Endometrial microvascular endothelial cells (primary cell): ENCODE measurements around the gene MOV10L1. TPM values are rescaled to one million over a fixed set of nuclear protein-coding genes. Genes with fewer than 3 reads are reported as not detected.
"Not testable (repeated sequence)": the region's sequence is repeated elsewhere in the genome, so short reads cannot be mapped to it uniquely, and the experiment has no call there.

ENCODE experiments used
- in situ Hi-C: cut with HindIII; loops from 2 replicates; pipeline ENCODE4 v1.10.0; 2017; ENCODE audit warnings: low sequenced_read_pairs, low pct_unique_long_range_greater_than_20kb; ENCODE audit errors: inconsistent ontology term
- total RNA-seq: library from RNA; depleted of rRNA; stranded (reverse); fragments of >200 nt; gene quantifications from one replicate; pipeline ENCODE4 v1.2.3, GENCODE V29; 2015; ENCODE audit errors: inconsistent ontology term

Gene MOV10L1
- total RNA-seq, 1 donor from 2014 or later, result 6.1 TPM

- in situ Hi-C loops, result not testable (repeated sequence)
Observed at GRCh38 chr22:50147258-50148165, 57.7 kb downstream of the MOV10L1 start.

DNA sequence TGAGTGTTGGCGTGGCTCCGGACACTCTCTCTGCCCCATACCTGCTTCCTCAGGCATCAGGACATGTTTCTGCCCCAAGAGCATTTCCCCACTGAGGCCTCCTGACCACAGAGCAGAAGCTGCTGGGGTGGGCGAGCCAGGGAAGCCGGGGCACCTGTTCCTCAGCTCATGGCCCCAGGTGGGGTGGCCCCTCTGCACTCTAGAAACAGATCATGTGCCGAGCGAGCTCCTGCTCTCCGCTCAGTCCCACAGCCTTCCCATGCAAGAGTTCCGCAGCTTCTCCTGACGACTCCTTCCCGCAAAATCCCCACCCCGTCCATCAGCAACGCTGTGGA is 58.3 kb downstream of the MOV10L1 start:
- in situ Hi-C loops, result no loop called here

DNA sequence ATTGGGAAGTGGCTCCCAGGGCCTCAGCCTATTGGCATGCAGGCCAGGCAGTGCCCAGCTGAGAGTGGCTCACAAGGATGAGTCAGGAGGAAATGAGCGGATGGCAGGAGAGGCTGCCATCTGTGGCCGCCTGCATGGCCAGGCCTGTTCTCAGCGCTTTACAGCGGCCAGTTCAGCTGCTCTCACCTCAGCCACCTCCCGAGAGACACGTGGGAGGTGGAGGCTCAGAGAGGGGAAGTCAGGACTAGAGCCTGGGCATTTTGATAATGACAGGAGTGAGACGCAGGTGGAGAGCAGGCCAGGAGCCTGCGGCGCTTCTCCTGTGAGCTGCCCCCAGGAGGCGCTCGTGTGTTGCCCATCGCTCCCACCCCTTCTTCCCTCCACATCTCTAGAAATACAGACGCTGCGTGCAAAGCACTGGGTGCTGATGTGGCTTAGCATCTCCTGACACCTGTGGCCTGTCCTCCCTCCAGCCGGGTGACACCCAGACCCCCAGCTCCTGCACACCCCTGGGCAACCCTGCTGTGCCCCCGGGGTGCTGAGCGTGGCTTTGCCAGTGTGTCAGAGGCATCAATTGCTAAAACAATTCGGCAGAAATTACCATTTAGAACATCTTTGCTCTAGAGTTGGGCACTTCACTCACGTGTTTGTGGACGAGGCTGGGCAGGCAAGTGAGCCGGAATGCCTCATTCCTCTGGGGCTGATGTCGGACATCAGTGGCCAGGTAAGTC is 59.4 kb downstream of the MOV10L1 start:
- in situ Hi-C loops, result no loop called here

DNA sequence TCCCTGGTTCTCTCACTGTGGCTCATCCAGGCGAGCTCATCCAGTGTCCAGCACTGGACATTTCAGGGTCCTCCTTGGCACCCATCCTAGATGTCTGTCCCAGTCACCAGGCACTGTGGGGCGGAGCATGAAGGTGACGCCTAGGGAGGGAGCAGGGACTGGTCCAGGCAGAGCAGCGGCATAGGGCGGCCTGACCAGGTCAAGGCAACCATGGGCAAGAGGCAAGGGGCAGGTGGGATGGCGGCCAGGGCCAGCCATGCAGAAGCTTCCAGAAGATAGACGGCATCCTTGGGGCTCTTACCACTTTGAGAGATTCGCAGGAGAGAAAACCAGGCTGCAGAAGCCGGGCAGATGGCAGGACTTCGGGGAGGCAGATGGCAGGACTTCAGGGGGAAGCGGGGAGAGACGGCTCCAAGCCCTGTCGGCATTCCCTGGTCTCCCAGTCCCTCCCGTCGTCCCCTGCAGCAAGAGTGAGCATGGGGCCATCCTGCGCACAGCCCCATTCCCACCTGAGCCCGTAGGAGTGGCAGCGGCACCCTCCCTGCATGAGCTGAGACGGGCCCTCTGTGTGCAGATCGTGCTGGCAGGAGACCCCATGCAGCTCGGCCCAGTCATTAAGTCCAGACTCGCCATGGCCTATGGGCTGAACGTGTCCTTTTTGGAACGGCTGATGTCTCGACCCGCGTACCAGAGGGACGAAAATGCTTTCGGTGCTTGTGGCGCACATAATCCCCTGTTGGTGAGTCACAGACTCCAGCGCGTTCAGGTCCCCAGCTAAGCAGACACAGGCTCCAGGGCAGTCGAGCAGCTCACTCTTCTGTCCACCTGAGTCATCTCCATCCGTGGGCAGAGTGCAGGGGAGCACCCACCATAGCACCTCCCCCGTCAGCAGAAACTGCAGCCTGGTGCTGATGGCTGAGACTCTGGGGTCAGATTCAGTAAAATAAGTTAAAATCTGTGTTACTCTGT is 60.6 kb downstream of the MOV10L1 start:
- in situ Hi-C loops, result no loop called here

DNA sequence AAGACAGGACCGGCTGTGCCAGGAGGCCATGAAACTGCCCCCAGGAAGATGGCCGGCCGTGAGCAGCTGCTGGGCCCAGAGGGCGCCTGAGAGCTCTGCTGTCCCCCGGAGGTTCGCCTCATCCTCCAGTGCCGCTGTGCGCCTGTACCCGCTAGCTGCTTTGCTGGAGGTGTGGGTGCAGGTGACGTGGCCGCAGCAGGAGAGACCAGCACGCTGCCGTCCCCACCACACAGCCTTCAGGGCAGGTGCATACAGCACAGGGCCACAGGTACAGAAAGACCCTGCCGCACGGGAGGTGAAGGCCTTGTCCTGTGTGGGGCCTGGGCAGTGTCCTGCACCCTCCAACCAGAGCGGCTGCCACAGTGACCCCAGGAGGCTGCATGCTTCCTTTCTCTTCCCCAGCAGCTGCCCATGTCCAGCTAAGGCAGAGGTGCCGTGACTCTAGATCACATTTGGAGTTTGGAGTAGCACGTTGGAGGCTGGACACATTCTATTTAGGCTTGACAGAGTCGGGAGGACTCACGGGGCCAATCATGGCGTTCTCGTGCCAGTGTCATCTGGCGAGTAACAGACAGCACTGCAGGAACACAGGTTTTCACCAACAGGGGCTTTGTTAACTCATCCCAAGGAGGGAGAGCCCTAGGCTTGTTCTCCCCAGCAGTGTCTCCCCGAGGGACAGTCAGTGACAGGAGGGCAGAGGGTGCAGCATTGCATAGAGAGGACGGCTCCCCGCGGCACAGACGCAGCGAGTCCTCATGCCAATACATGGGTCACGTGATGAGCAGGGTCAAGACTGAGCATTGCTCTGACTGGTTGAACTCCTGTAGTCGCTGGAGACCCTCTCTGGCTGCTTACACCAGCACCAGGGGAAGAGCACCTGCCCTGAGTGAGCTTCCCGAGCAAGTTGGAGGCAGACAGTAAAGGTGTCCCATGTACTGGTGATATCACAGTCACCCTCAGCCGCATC is 62.0 kb downstream of the MOV10L1 start:
- in situ Hi-C loops, result no loop called here

DNA sequence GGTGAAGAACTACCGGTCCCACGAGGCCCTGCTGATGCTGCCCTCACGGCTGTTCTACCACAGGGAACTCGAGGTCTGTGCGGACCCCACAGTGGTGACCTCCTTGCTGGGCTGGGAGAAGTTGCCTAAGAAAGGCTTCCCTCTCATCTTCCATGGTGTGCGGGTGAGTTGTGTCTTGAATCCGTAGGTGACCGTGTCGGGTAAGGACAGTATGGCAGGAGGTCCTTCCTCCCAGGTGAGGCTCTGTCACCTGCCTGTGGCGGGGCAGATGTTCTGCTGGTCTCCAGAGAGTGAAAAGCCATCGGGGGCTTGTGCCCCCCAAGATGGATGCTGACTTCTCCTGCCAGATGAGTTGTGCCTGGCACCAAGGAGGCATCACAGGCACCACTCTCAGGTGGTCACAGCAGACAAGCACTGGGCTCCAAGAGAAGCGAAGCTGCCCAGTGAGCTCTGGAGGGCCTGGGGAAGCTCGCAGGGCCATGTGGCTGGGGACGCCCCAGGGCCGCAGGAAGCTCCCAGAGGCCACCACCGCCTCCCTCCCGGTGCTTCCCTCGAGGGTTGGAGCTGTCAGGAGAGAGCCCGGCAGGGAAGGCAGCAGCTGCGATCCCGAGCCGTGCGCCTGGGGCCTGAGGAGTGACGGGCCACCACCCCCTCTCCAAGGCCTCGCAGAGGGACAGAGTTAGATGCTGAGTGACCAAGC is 63.4 kb downstream of the MOV10L1 start:
- in situ Hi-C loops, result no loop called here

- in situ Hi-C loops, result no loop called here
Observed at GRCh38 chr22:50153756-50154140, 63.9 kb downstream of the MOV10L1 start.

GRCh38 chr22:50157709-50158375 is 68.0 kb downstream of the MOV10L1 start:
- in situ Hi-C loops, result no loop called here

DNA sequence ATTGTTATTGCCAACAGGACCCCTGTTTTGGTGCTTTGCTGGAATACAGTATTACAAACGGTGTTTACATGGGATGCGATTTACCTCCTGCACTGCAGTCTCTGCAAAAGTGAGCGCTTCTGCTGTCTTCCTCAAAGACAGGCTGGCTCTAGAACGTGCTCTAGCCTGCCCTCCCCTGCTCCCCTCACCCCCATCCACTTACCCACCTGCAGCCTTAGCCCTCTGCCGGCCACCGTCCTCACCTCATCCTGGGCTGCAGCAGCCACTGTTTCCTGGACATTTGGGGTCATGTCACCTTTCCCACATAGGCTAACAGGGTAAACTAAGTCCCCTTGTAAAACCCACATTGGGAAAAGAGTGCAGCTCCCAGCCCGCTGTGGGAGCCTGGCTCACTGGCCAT is 71.1 kb downstream of the MOV10L1 start:
- in situ Hi-C loops, result no loop called here

DNA sequence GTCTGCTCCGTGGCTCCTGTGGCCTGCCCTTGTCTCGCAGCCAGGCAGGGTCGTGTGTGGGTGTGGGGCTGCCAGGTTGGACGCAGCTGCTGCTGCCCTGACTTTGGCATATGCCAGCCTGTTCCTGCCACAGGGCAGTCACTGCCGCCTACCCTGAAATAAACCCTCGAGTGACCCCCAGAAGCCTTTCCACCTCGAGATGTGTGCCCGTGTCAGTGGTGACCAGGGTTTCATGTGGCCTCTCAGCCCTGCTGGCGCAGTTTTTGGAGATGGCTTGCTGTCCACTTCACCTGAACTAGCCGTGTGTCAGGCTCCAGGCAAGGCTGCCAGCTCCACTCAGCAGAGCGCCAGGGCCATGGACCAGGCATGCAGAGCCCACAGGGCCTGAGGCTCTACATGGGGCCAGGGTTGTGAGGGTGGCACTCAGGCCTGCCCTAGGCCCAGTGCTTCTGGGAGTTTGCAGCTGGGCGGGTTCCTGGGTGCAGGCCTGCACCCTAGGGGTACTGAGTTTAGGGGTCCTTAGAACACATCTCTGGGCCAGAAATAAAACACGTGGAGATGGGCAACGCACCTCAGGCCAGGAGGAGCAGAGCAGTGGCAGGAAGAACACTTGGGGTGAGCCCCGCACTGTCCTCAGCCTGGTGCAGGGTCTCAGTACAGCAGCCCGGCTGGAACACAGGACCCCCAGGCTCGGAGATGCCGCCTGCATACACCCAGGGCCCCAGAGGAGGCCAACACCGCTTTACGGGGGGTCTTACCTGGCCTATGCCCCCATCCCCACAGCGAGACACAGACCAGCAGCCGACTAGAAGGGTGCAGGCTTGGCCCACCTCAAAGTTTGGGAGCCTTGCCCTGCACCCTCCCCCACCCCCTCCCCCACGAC is 71.9 kb downstream of the MOV10L1 start:
- in situ Hi-C loops, result no loop called here

DNA sequence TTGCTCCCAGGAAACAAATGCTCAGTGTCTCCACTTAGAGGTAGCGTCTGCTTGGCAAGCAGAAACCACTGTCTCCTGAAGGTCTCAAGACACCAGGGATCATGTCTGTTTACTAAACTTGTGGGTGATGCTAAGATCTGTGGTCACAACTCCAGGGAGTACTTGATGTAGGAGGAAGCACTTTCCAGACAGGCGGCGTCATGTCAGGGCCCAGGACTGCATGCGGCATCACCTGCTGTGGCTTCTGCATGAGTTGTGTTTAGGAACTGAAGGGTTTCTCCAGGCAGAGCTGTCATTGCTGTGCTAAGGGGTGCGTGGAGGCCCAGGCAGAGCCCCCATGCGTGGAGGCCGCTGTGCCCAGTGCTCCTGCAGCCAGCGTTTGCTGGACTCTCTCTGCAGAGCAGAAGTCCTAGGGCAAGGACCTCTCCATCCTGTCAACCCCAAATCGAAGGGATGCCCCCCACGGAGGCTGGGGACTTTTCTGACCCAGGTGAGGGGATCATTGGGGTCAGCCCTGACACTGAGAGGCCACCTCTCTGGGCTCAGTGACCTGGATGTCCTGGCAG is 72.7 kb downstream of the MOV10L1 start:
- in situ Hi-C loops, result no loop called here

DNA sequence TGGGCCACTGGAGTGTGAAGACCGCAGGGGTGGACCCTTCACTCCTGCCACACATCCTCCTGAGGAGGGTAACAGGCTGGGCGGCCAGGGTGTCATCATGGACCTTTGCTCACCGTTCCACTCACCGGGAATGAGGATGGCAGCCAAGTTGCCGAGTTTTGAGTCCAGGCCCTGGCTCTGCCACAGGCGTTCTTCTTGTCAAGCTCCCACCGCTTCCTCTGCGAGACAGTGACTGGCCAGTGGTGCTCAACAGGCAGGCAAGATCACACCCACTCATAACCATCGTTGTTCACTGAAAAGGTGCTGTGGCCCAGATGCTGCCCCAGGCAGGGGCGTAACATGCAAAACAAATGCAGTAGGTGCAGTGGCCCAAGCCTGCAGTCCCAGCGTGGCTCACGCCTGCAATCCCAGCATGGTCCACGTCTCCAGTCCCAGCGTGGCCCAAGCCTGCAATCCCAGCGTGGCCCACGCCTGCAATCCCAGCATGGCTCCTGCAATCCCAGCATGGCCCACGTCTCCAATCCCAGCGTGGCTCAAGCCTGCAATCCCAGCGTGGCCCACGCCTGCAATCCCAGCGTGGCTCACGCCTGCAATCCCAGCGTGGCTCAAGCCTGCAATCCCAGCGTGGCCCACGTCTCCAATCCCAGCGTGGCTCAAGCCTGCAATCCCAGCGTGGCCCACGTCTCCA is 75.8 kb downstream of the MOV10L1 start:
- in situ Hi-C loops, result no loop called here

DNA sequence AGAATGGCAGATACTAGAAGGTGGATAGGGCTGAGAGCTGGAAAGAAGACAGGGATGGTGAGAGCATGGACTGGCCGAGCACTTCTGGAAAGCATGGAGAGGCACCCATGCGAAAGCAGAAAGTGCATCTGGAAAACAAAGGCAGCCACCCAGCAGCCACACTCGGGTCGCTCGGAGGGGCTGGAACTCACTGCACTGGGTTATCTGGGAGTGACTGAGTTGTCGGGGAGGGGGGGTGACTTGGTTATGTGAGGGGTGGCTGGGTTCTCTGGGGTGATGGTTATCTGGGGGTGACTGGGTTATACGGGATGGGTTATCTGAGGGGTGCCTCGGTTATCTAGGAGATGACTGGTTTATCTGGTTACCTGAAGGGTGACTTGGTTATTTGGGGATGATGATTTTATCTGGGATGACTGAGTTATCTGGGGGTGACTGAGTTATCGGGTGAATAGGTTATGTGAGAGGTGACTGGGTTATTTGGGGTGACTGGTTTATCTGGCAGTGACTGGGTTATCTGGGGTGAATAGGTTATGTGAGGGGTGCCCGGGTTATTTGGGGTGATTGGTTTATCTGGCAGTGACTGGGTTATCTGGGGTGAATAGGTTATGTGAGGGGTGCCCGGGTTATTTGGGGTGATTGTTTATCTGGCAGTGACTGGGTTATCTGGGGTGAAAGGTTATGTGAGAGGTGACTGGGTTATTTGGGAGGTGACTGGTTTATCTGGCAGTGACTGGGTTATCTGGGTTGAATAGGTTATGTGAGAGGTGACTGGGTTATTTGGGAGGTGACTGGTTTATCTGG is 78.1 kb downstream of the MOV10L1 start:
- in situ Hi-C loops, result no loop called here

DNA sequence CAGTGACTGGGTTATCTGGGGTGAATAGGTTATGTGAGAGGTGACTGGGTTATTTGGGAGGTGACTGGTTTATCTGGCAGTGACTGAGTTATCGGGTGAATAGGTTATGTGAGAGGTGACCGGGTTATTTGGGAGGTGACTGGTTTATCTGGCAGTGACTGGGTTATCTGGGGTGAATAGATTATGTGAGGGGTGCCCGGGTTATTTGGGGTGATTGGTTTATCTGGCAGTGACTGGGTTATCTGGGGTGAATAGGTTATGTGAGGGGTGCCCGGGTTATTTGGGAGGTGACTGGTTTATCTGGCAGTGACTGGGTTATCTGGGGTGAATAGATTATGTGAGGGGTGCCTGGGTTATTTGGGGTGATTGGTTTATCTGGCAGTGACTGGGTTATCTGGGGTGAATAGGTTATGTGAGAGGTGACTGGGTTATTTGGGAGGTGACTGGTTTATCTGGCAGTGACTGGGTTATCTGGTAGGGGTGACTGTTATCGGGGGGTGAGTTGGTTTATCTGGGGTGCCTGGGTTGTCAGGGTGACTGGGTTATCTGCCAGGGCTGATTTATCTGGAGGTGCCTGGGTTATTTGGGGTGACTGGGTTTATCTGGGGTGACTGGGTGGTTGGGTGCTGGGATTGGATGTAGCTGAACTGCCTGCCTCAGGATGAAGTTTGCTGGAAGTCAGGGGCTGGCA is 78.8 kb downstream of the MOV10L1 start:
- in situ Hi-C loops, result not testable (repeated sequence)
